HCT116 (cell line): ENCODE data around the gene ERC1. TPM values are rescaled to one million over a fixed set of nuclear protein-coding genes. Genes with fewer than 3 reads are reported as not detected.

ENCODE experiments used
- ATAC-seq: fragments of 200-7000 bp; cut with Tn5 transposase; 2 replicates; pipeline ENCODE4 v1.9.1; 2020; ENCODE audit warnings: mild to moderate bottlenecking, moderate library complexity
- BruUV-seq: library from RNA; stranded (reverse); fragments of 400-500 nt; replicated peaks from 2 replicates; lab custom pipeline; 2021; lab: Mats Ljungman, UMichigan
- CTCF ChIA-PET: fragments of 300-600 bp; sonication (Branson Sonifier 250); formaldehyde crosslinking; loops from one replicate; lab custom pipeline; 2021; ENCODE audit warnings: antibody characterized with exemption; lab: Charles Lee
- POLR2A ChIA-PET: fragments of 300-600, 350-600 bp; sonication (Branson Sonifier 250); formaldehyde crosslinking; loops from one replicate; lab custom pipeline; 2021; ENCODE audit warnings: antibody characterized with exemption; lab: Charles Lee
- RAD21 ChIA-PET, 2 experiments: fragments of 300-600 bp; sonication (Branson Sonifier 250); formaldehyde crosslinking; loops; one replicate each; lab custom pipeline; 2023; ENCODE audit warnings: low total read pairs in 2 of 2; ENCODE audit not compliant: uncharacterized antibody in 2 of 2, unreplicated experiment in 2 of 2, low non-redundant PET in 1 of 2; lab: Charles Lee
- DNase-seq: peaks from one replicate; pipeline ENCODE4 v3.0.0-alpha.2; 2010; ENCODE audit warnings: low read depth, low spot score
- H2AFZ ChIP-seq: fragments of 200-600 bp; shearing (Covaris generic), sonication (generic); 2 replicates; pipeline ENCODE4 v1.6.1; 2017; ENCODE audit warnings: low read depth, mixed run types, mixed read lengths, antibody characterized with exemption, low read length; ENCODE audit not compliant: poor library complexity, severe bottlenecking
- H3K27ac ChIP-seq: 2 replicates; pipeline ENCODE4 v1.5.1; 2012; ENCODE audit warnings: low read depth, low read length
- H3K27me3 ChIP-seq: fragments of 200-600 bp; sonication (generic); 2 replicates; pipeline ENCODE4 v1.6.1; 2016; ENCODE audit warnings: mixed run types, low read length, mixed read lengths; ENCODE audit not compliant: insufficient read depth
- H3K36me3 ChIP-seq, 2 experiments: fragments of 200-500 bp in 1 of 2; fragments of 200-600 bp in 1 of 2; sonication (Bioruptor generic) in 1 of 2; sonication (generic) in 1 of 2; 2 replicates each; pipeline versions ENCODE4 v1.5.1 to v1.6.1; 2014 to 2016; ENCODE audit warnings: low read length in 2 of 2, inconsistent platforms in 1 of 2, mixed read lengths in 1 of 2, mixed run types in 1 of 2; ENCODE audit not compliant: insufficient read depth in 2 of 2, control insufficient read depth in 1 of 2
- H3K4me1 ChIP-seq, 2 experiments: fragments of 200-600 bp in 1 of 2; sonication (generic) in 1 of 2; 2 replicates each; pipeline versions ENCODE4 v1.5.1 to v1.6.1; 2012 to 2017; ENCODE audit warnings: low read length in 2 of 2, inconsistent platforms in 1 of 2, mild to moderate bottlenecking in 1 of 2, mixed read lengths in 1 of 2, mixed run types in 1 of 2, moderate library complexity in 1 of 2; ENCODE audit not compliant: insufficient read depth in 2 of 2, control insufficient read depth in 1 of 2
- H3K4me2 ChIP-seq: fragments of 200-600 bp; sonication (generic); 2 replicates; pipeline ENCODE4 v1.6.1; 2017; ENCODE audit warnings: mixed run types, low read length, mixed read lengths
- H3K4me3 ChIP-seq, 2 experiments: fragments of 200-600 bp in 1 of 2; sonication (generic) in 1 of 2; replicated peaks in 1 of 2; 2 replicates each; pipeline ENCODE4 v1.5.1; 2011 to 2016; ENCODE audit warnings: low read length in 2 of 2, control low read depth in 1 of 2, low read depth in 1 of 2, mild to moderate bottlenecking in 1 of 2, mixed read lengths in 1 of 2, mixed run types in 1 of 2
- H3K79me2 ChIP-seq: fragments of 200-600 bp; sonication (generic); 2 replicates; pipeline ENCODE4 v1.6.1; 2017; ENCODE audit warnings: mild to moderate bottlenecking, mixed run types, low read length, moderate library complexity, mixed read lengths; ENCODE audit not compliant: insufficient read depth
- H3K9ac ChIP-seq: fragments of 200-600 bp; sonication (generic); 2 replicates; pipeline ENCODE4 v1.6.1; 2016; ENCODE audit warnings: low read length, mixed read lengths
- H3K9me2 ChIP-seq: fragments of 200-600 bp; sonication (generic), shearing (Covaris generic); 2 replicates; pipeline ENCODE4 v1.6.1; 2017; ENCODE audit warnings: mixed run types, mild to moderate bottlenecking, moderate library complexity; ENCODE audit not compliant: insufficient read depth
- H3K9me3 ChIP-seq, 2 experiments: fragments of 200-500 bp in 1 of 2; fragments of 200-600 bp in 1 of 2; sonication (Bioruptor generic) in 1 of 2; sonication (generic) in 1 of 2; 2 replicates each; pipeline ENCODE4 v1.6.1; 2014 to 2017; ENCODE audit warnings: low read length in 2 of 2, mixed read lengths in 2 of 2, inconsistent platforms in 1 of 2, low read depth in 1 of 2, mild to moderate bottlenecking in 1 of 2, mixed run types in 1 of 2, moderate library complexity in 1 of 2; ENCODE audit not compliant: control insufficient read depth in 1 of 2, insufficient read depth in 1 of 2
- H4K20me1 ChIP-seq: fragments of 200-600 bp; sonication (generic), shearing (Covaris generic); 2 replicates; pipeline ENCODE4 v1.6.1; 2017; ENCODE audit warnings: mixed run types, mild to moderate bottlenecking, moderate library complexity; ENCODE audit not compliant: insufficient read depth
- EGR1 ChIP-seq: IDR thresholded peaks from 2 replicates; pipeline ENCODE4 v1.6.1; 2012; ENCODE audit warnings: low read depth
- EZH2phosphoT487 ChIP-seq: fragments of 200-600 bp; IDR thresholded peaks from 2 replicates; pipeline ENCODE4 v1.6.1; 2018; ENCODE audit warnings: antibody characterized with exemption, borderline replicate concordance
- JUND ChIP-seq: IDR thresholded peaks from 2 replicates; pipeline ENCODE4 v1.6.1; 2012
- POLR2A ChIP-seq: IDR thresholded peaks from 2 replicates; pipeline ENCODE4 v1.7.0; 2011; ENCODE audit warnings: borderline replicate concordance; ENCODE audit not compliant: insufficient read depth, insufficient read length; ENCODE audit errors: extremely low read depth
- RAD21 ChIP-seq: IDR thresholded peaks from 2 replicates; pipeline ENCODE4 v1.6.1; 2012; ENCODE audit warnings: low read depth, mild to moderate bottlenecking
- SRF ChIP-seq: IDR thresholded peaks from 2 replicates; pipeline ENCODE4 v1.6.1; 2012; ENCODE audit warnings: low read depth
- intact Hi-C: fragments of 100-400 bp; cut with micrococcal nuclease; formaldehyde crosslinking; loops from 2 replicates; pipeline ENCODE4 v1.10.0; 2022
- total RNA-seq: library from RNA; stranded (reverse); gene quantifications from one replicate; pipeline ENCODE4 v1.2.1, GENCODE V29; 2021; ENCODE audit not compliant: unreplicated experiment
- TF ChIP-seq, protein P1 (sequence below), 3 experiments: fragments of 200-600 bp in 1 of 3; sonication (generic) in 1 of 3; IDR thresholded peaks in 2 of 3; conservative IDR thresholded peaks in 1 of 3; 2 replicates each; pipeline ENCODE4 v1.5.1; 2012 to 2017; ENCODE audit warnings: low read depth in 2 of 3, low read length in 2 of 3, antibody characterized with exemption in 1 of 3, borderline replicate concordance in 1 of 3, control low read depth in 1 of 3, mild to moderate bottlenecking in 1 of 3, mixed read lengths in 1 of 3, mixed run types in 1 of 3, moderate library complexity in 1 of 3; ENCODE audit not compliant: insufficient read depth in 1 of 3
- TF ChIP-seq, protein P2 (sequence below): IDR thresholded peaks from 2 replicates; pipeline ENCODE4 v1.6.1; 2012
- TF ChIP-seq, protein P3 (sequence below): IDR thresholded peaks from 2 replicates; pipeline ENCODE4 v1.6.1; 2012
- TF ChIP-seq, protein P4 (sequence below): IDR thresholded peaks from 2 replicates; pipeline ENCODE4 v1.6.1; 2012; ENCODE audit warnings: low read depth
- TF ChIP-seq, protein P5 (sequence below): IDR thresholded peaks from 2 replicates; pipeline ENCODE4 v1.6.1; 2011; ENCODE audit warnings: mild to moderate bottlenecking, low read length, moderate library complexity; ENCODE audit not compliant: insufficient replicate concordance; ENCODE audit errors: extremely low read depth

Gene ERC1
- total RNA-seq, 1 experiment from 2014 or later = 41.9 TPM

DNA sequence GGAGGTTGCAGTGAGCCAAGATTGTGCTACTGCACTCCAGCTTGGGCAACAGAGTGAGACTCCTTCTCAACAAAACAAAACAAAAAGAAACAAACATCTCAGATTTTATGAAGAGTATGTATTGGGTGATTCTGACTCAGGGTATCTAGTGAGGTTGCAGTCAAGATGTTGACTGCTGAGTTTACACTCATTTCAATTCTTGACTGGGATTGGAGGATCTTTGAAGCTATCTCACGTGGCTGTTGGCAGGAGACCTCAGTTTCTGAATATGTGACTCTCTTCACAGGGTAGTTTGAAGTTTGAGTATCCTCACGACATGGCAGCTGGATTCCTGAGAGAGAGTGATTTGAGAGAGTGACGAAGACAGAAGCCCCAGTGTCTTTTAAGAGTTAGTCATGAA, 29.4 kb downstream of the ERC1 start:
- no peak overlapping the region for H3K4me3 ChIP-seq
- TF ChIP-seq, protein P1, sequence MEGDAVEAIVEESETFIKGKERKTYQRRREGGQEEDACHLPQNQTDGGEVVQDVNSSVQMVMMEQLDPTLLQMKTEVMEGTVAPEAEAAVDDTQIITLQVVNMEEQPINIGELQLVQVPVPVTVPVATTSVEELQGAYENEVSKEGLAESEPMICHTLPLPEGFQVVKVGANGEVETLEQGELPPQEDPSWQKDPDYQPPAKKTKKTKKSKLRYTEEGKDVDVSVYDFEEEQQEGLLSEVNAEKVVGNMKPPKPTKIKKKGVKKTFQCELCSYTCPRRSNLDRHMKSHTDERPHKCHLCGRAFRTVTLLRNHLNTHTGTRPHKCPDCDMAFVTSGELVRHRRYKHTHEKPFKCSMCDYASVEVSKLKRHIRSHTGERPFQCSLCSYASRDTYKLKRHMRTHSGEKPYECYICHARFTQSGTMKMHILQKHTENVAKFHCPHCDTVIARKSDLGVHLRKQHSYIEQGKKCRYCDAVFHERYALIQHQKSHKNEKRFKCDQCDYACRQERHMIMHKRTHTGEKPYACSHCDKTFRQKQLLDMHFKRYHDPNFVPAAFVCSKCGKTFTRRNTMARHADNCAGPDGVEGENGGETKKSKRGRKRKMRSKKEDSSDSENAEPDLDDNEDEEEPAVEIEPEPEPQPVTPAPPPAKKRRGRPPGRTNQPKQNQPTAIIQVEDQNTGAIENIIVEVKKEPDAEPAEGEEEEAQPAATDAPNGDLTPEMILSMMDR (IDR thresholded peaks at IDR 0.05 in 2 of 3, conservative IDR thresholded peaks at IDR 0.05 in 1 of 3; ENCODE audit: borderline replicate concordance in 1 of 3, insufficient read depth in 1 of 3, low read depth in 2 of 3, low read length in 2 of 3) = no peak
- no peak for TF ChIP-seq SRF
- TF ChIP-seq RAD21 = no peak
- TF ChIP-seq, protein P2, sequence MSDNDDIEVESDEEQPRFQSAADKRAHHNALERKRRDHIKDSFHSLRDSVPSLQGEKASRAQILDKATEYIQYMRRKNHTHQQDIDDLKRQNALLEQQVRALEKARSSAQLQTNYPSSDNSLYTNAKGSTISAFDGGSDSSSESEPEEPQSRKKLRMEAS = no peak
- TF ChIP-seq POLR2A = no peak
- no peak for TF ChIP-seq EZH2phosphoT487
- no peak for TF ChIP-seq JUND
- TF ChIP-seq, protein P3, sequence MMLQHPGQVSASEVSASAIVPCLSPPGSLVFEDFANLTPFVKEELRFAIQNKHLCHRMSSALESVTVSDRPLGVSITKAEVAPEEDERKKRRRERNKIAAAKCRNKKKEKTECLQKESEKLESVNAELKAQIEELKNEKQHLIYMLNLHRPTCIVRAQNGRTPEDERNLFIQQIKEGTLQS = no peak
- TF ChIP-seq, protein P4, sequence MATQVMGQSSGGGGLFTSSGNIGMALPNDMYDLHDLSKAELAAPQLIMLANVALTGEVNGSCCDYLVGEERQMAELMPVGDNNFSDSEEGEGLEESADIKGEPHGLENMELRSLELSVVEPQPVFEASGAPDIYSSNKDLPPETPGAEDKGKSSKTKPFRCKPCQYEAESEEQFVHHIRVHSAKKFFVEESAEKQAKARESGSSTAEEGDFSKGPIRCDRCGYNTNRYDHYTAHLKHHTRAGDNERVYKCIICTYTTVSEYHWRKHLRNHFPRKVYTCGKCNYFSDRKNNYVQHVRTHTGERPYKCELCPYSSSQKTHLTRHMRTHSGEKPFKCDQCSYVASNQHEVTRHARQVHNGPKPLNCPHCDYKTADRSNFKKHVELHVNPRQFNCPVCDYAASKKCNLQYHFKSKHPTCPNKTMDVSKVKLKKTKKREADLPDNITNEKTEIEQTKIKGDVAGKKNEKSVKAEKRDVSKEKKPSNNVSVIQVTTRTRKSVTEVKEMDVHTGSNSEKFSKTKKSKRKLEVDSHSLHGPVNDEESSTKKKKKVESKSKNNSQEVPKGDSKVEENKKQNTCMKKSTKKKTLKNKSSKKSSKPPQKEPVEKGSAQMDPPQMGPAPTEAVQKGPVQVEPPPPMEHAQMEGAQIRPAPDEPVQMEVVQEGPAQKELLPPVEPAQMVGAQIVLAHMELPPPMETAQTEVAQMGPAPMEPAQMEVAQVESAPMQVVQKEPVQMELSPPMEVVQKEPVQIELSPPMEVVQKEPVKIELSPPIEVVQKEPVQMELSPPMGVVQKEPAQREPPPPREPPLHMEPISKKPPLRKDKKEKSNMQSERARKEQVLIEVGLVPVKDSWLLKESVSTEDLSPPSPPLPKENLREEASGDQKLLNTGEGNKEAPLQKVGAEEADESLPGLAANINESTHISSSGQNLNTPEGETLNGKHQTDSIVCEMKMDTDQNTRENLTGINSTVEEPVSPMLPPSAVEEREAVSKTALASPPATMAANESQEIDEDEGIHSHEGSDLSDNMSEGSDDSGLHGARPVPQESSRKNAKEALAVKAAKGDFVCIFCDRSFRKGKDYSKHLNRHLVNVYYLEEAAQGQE = no peak
- TF ChIP-seq, protein P5, sequence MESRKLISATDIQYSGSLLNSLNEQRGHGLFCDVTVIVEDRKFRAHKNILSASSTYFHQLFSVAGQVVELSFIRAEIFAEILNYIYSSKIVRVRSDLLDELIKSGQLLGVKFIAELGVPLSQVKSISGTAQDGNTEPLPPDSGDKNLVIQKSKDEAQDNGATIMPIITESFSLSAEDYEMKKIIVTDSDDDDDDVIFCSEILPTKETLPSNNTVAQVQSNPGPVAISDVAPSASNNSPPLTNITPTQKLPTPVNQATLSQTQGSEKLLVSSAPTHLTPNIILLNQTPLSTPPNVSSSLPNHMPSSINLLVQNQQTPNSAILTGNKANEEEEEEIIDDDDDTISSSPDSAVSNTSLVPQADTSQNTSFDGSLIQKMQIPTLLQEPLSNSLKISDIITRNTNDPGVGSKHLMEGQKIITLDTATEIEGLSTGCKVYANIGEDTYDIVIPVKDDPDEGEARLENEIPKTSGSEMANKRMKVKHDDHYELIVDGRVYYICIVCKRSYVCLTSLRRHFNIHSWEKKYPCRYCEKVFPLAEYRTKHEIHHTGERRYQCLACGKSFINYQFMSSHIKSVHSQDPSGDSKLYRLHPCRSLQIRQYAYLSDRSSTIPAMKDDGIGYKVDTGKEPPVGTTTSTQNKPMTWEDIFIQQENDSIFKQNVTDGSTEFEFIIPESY = no peak
- TF ChIP-seq EGR1 = no peak
- H3K9ac ChIP-seq = no peak overlapping the region
- no peaks in the 10 kb centered on the region for H3K9me3 ChIP-seq
- H3K9me2 ChIP-seq = no peaks in the 10 kb centered on the region
- no TSS peak for BruUV-seq
- peaks cover 10% of the 10 kb centered on the region for H3K79me2 ChIP-seq
- no peak overlapping the region for H2AFZ ChIP-seq
- DNase-seq (no peak), ATAC-seq (no peak)
- ChIA-PET POLR2A (no interaction called here), CTCF (no interaction called here), RAD21 (no interaction called here)
- H3K4me1 ChIP-seq = no peaks in the 10 kb centered on the region
- no peaks in the 10 kb centered on the region for H3K27me3 ChIP-seq
- intact Hi-C loops = no loop called here
- no peak overlapping the region for H3K27ac ChIP-seq
- no peaks in the 10 kb centered on the region for H3K36me3 ChIP-seq
- no peaks in the 10 kb centered on the region for H4K20me1 ChIP-seq
- no peak overlapping the region for H3K4me2 ChIP-seq
